Measurements from ENCODE around the gene BCL6. TPM values are rescaled to one million over a fixed set of nuclear protein-coding genes. Genes with fewer than 3 reads are reported as not detected.

The BCL6 gene
- total RNA-seq, 2 experiments from 2014 or later = 14.9 to 16.9 TPM

GRCh38 chr3:187763850-187764648 is 18.8 kb upstream of the BCL6 start:
- POLR2A ChIA-PET = no interaction called here
- CTCF ChIA-PET = interaction anchor here (1.1 kb wide), 1 partner anchor 152 kb away, joined by 3 read pairs; no protein-coding TSS in a partner anchor

DNA sequence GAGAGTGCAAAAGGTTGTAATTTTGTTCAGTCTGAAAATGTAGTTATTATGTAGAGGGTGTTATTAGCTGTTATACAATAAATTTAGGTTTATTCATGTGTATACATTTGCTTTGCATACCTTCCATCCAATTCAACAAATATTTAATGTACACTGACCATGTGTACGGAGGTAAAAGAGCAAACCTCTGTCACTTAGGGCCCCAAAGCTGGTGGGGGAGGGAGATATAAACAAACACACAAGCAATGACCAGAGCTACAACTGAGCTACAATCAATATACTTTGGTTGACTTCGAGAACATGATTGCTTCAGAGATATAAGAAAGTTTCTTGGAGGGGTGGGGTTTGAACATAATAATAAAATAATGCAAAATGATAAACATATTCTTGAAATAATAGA is 17.5 kb upstream of the BCL6 start:
- ChIA-PET CTCF (no interaction called here), POLR2A (no interaction called here)

- POLR2A ChIA-PET = no interaction called here
- CTCF ChIA-PET = interaction anchor here (0.6 to 1.0 kb wide), 2 partner anchors 39 to 191 kb away, joined by 3 read pairs; no protein-coding TSS in a partner anchor
Measured at GRCh38 chr3:187759601-187760000, 14.3 kb upstream of the BCL6 start.

DNA sequence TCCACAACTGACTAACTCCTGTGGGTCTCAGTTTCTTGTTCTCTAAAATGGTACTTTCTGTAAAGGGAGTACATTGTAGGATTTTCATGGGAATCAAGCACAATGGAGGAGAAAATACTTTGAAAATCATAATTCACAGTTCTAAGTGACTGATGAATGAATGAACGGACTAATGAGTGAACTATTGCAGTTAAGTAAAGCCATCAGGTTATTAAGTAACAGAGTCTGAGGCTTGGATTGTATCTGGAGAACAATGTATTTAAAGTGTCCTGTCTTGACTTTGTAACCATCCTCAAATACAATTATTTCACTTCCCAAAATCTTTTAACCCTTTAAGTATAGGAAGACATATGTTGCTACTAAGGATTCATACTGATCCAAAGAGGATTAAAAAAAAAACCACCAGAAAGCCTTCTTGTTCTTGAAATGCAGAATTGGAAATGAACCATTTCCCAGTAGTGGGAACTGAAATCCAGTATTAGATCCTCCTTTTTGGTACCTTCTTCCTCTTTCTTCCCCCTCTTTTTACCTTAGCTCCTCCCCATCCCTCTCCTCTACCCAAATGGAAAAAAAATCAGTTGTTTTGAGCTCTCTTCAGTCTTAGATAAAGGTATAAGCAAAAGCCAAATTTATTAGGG is 13.2 kb upstream of the BCL6 start:
- ChIA-PET POLR2A (no interaction called here), CTCF (no interaction called here)

- CTCF ChIA-PET = interaction anchor here (0.5 kb wide), 1 partner anchor 662 kb away, joined by 3 read pairs; no protein-coding TSS in a partner anchor
- POLR2A ChIA-PET = no interaction called here
Measured at GRCh38 chr3:187753516-187753915, 8.2 kb upstream of the BCL6 start.

DNA sequence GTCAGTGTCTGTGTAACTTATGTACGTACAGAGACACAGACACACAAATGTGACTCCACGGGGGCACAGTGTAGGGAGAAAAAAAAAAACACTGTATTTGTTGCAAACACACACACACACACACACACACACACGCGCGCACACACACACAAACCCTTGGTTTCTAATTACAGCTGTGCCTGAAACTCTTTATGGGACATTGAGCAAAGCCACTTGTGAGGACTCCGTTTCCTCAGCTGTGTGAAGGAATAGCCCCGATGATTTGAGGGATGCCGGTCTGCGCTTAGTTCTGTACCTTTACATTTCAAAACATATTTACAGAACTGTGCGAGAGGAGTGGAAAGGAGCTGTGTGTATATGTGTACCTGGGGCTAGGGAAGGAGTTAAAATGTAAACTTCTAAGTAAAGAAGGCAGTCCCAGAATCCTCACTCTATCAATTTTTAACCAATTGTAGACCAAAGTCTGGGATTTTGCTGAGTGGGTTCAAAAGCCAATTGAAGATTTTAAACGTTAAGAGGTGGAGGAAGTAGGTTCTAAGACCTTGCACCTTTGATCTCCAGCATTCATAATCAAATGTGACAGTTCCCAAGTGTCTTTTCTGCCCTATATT is 5.3 kb upstream of the BCL6 start:
- ChIA-PET POLR2A (no interaction called here), CTCF (no interaction called here)

DNA sequence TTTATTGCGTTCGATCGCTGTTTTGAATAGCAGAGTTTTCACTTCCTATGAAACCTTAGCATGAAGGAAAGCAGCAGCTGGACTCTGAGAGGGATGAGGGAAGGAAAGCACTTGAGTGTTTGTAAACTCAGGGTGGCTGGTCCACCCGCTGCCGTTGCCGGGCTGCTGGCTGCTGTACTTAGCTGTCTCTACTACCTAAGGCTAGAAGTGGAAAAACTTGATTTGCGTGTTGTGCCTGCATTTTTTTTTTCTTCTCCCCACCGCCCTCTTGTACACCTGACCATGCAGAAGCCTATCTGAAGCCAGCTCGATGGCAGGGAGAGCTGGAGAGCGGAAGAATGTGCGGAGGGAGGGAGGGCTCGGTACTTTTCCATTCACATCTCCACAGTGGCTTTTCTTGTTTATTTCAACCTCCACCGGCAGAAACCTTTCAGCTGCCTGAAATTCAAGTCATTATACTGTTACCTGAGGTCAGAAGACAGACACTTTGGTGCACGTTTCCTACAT is 4.8 kb upstream of the BCL6 start:
- ChIA-PET CTCF (no interaction called here), POLR2A (no interaction called here)

DNA sequence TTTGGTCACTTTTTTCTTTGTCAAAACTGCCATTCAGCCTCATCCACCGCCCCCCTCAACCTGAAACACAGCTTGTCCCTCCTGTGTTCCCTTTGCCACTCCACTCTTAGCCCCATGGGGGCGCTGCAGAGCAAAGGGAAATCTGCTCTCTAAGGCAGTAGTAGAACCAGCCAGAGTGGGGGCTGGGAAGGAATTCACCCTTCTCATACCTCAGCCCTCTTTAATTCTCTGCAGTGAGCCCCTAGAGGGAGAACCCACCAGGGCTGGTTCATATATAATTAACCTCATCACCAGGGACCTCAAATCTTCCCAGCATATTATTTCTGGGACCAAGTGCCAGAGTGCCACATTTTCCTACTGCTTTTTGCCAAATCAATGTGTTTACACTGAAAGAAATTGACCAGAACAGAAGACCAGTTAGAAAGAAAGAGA is 2.8 kb upstream of the BCL6 start:
- POLR2A ChIA-PET = interaction anchor here (1.1 to 3.9 kb wide), 2 partner anchors 54 to 551 kb away, joined by 4 to 50 read pairs; no protein-coding TSS in a partner anchor
- CTCF ChIA-PET = interaction anchor here (0.6 to 6.3 kb wide), 15 partner anchors 9 to 545 kb away, joined by 3 to 50 read pairs (median 3); no protein-coding TSS in a partner anchor

DNA sequence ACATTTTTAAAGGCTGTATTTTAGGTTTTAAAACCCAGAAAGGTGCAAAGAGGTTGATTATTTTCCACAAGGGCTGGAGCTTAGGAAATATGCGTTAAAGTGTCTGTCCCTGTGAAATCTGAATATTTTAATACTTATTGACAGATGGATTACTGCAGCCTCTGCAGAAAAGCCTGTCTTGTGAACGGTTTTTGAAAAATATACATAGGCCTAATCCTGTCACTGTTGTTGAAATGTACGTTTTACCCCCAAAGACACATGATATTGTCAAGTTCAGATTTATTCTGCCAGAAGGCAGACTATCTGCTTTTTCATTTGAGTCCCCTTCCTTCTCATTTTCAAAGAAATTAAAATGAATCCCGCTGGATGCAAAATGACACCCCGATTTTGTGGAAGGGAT is 2.2 kb upstream of the BCL6 start:
- ChIA-PET POLR2A (interaction anchor here (0.6 to 3.9 kb wide), 4 partner anchors 55 to 551 kb away, joined by 4 to 50 read pairs (median 4); partner anchors contain the start of gene RTP4), CTCF (interaction anchor here (0.6 to 6.3 kb wide), 15 partner anchors 8 to 546 kb away, joined by 3 to 50 read pairs (median 3); no protein-coding TSS in a partner anchor)

DNA sequence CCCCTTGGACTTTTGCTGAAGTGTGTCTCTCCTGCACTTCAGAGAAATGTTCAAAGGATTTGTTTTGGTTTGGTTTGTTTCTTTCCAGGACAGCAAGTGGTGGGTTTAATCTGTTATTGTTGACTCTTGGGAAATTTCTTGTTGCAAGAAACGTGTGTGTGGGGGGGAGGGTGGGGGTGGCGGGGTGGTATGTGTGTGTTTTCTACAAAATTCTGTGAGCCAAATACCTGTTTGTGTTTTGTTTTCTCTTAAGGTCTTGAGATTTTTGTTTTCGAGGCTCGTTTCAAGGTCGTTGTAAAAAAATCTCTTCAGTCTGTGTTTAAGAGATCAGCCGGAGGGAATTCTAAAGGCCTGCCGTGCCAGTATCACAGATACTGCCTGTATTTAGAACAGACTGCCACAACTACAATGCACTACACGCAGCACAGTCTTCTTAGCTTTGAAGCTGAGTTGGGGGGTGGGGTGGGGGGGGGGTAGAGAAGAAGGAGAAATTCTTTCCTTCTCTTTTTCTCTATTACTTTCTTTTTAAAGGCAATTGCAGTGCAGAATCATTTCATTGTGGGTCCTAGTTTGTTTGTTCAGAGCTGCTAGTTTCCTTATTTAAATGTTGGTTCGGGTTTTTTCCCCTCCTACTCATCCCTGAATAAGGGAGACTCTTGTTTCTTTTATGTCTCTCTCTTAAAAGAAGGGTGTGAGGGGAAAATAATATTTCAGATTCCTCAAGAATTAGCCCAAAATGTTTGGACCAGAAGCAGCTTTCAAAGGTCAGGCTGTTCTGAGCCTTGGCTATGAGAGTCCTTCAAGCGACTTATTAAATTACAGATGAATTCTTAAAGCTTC is 1.4 kb upstream of the BCL6 start:
- POLR2A ChIA-PET = interaction anchor here (0.5 to 3.9 kb wide), 12 partner anchors 52 to 960 kb away, joined by 3 to 50 read pairs (median 4); partner anchors contain the start of genes LPP and RTP4
- CTCF ChIA-PET = interaction anchor here (1.0 to 6.3 kb wide), 9 partner anchors 15 to 538 kb away, joined by 3 to 50 read pairs (median 3); no protein-coding TSS in a partner anchor

DNA sequence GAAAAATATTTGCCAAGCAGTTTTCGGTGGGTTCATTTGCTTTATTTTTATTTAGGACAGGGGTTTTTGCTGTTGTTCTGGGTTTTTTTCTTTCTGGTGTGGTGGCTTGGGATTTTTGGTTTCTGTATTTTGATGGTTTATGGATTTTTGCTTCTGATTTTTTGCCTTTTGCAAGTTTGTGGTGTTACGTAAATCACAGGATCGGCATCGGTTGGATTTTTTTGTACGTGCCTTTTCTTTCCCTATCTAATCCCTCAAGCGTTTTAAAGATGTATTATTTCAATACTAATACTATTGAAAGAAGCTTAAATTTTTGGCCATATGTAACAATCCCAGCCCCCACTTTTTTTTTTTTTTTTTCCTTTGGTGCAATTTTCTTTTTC is 782 bp upstream of the BCL6 start:
- ChIA-PET CTCF (interaction anchor here (1.0 to 6.3 kb wide), 4 partner anchors 55 to 1210 kb away, joined by 3 to 50 read pairs (median 4); no protein-coding TSS in a partner anchor), POLR2A (interaction anchor here (0.5 to 3.9 kb wide), 9 partner anchors 53 to 547 kb away, joined by 3 to 50 read pairs (median 4); partner anchors contain the start of gene LPP)

DNA sequence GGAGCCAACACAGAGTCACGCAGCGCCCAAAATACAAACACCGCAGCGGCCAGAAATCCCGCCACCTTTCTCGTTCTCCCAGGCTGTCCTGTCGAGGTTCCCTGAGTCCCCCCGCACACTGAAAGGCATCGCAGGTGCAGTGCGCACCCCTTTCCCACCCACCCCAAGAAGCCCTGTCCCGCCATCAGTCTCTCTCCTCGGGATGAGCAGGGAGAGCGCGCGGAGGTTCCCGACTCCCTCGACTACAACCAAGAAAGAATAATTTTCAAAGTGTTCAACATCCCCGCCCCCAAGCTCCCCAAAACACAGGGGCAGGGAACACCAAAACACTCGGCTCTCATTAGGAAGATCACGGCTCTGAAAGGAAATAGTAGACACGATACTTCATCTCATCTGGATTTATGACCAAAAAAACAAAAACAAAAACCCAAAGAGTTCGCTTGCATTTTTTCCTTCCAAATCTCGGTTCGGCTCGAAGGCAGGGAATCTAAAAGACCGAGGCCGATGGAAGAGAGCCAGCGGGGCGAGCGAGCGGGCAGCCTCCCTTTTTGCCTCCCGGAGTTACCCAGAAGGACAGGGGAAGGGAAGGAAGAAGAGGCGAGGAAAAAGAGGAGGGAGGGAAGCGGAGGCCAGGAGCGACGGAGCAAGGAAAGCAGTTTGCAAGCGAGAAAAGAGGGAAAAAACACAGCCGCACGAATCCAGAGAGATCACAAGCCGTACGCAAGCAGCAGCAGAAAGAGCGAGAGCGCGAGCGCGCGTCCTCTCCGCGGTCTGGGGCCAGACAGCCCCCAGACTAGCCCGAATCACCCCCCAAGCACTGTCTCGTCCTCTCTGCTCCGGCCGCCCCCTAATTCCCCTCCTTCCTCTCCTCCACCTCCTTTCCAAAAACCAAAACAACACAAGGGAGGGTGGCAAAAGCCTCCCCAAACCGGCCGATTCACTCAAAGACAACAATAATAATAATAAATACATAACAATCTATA is 808 bp downstream of the BCL6 start:
- CTCF ChIA-PET = interaction anchor here (1.2 to 6.3 kb wide), 5 partner anchors 56 to 1212 kb away, joined by 4 to 50 read pairs (median 5); no protein-coding TSS in a partner anchor
- POLR2A ChIA-PET = interaction anchor here (0.7 to 3.9 kb wide), 13 partner anchors 56 to 1043 kb away, joined by 3 to 50 read pairs (median 7); partner anchors contain the start of gene LPP

DNA sequence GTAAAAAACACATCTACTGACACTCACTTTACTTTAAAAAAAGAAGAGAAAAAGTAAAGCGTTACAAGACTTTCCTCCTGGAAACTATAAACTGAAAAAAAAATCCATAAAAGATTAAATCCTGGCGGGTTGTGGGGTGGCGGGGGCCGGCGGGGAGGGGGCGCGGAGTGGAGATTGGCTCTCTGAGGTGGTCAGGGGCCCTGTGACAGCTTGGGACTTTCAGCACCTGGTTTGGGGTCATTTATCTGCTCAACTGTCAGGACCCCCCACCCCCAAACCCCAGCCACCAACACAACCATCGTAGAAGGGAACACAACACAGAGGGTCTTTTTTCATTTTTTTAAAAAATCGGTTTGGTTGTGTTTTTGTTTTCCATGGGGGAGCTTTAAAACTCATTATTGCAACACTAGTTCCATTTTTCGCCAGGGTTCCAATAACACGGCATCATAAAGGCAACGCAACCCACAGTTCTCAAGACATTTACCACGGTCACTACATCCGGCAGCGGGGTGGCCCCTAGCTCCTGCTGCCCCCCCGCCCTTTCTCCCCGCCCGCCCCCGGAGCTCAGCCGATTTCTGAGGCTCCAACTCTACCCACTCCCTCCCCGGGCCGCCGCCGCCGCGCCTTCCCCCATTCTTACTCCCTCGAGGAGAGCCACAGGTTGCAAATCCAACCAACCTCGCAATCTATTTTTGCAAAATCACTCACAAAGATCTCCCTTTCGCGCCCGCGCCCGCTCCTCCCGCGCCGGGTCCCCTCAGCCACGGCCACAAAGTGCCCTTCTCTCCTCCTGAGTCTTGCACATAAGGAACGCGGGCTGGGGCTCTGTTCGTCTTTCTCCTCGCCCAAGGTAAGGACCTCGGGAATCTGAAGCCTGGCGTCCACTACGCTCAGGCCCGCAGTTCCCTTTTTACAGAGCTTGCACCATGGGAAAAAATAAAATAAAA is 1.8 kb downstream of the BCL6 start:
- ChIA-PET POLR2A (interaction anchor here (0.7 to 2.6 kb wide), 12 partner anchors 56 to 1207 kb away, joined by 3 to 14 read pairs (median 4); no protein-coding TSS in a partner anchor), CTCF (interaction anchor here (0.6 to 6.3 kb wide), 9 partner anchors 57 to 1210 kb away, joined by 3 to 50 read pairs (median 4); no protein-coding TSS in a partner anchor)

DNA sequence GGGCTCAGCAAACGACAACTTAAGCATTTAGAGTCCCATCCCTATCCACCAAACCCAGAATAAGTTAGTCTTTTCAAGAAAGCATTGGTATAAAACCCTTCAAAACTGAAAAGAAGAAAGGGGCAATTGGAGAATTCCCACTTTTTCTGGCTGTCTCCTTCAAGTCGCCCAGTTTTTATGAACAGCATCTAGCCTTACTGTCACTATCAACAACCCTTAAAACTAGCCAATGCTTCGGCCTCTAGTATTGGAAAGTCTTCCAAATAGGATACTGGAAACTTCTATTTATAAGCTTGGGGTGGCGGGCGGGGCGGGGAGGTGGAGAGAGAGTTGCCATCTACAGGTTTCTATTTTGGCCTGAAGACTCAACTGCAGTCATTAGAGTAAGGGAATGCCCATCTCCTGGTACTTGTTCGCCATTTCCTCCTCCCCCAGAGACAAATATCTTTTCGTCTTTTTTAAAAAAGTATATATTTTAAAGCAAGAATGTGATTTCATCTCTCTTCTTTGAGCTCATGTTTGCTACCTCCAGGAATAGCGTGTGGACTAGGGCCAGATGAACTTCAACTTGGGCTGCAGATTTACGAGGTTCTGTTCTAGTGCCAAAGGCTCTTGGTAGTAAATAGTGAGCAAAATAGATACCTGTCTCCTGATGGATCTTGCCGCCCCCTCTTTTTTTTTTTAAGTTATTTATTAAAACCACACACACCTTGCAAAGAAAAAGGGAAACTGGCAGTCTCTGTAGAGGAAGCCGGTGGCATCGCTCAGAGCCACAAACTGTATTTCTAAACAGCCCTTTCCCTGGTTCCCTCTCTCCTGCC is 2.7 kb downstream of the BCL6 start:
- ChIA-PET POLR2A (interaction anchor here (0.6 to 2.6 kb wide), 9 partner anchors 57 to 959 kb away, joined by 3 to 14 read pairs (median 7); partner anchors contain the start of gene EIF4A2), CTCF (interaction anchor here (0.6 to 6.3 kb wide), 9 partner anchors 58 to 1211 kb away, joined by 3 to 50 read pairs (median 4); no protein-coding TSS in a partner anchor)
